GM12891 (cell line): ENCODE data around the gene AGPS.
"Not testable (repeated sequence)": the region's sequence is repeated elsewhere in the genome, so short reads cannot be mapped to it uniquely, and the experiment has no call there.

Source experiments
- POLR2A ChIP-seq: IDR thresholded peaks from 2 replicates; pipeline ENCODE4 v1.6.1; 2011; ENCODE audit warnings: low read depth, low read length, control low read depth
- POU2F2 ChIP-seq: IDR thresholded peaks from 2 replicates; pipeline ENCODE4 v1.6.1; 2011; ENCODE audit warnings: low read depth, mild to moderate bottlenecking, control low read depth, low read length, moderate library complexity
- TAF1 ChIP-seq: IDR thresholded peaks from 2 replicates; pipeline ENCODE4 v1.6.1; 2011; ENCODE audit warnings: low read depth, low read length, control low read depth

GRCh38 chr2:177351121-177351520 is 41.5 kb upstream of the AGPS start:
- TF ChIP-seq TAF1, POU2F2, POLR2A: not testable (repeated sequence)
